Measurements from ENCODE around the gene APOL6. TPM values are rescaled to one million over a fixed set of nuclear protein-coding genes. Genes with fewer than 3 reads are reported as not detected.

The APOL6 gene
- 2.8 TPM for polyA plus RNA-seq (ENCODE audit: insufficient read length)

GRCh38 chr22:35648066-35649025 lies at the start of gene APOL6:
TSS of gene APOL6 (plus strand) at chr22:35648446. CDS start at chr22:35656426, 7,980 bp downstream.
- peak; percentile 50 for DNase-seq

GRCh38 chr22:35599364-35599763 lies 48.9 kb upstream of the APOL6 start:
- no peak for DNase-seq

- no peak for DNase-seq
These were observed 47.8 kb upstream of the APOL6 start for GRCh38 chr22:35600476-35600875.

GRCh38 chr22:35601013-35601580 lies 47.1 kb upstream of the APOL6 start:
- no peak for DNase-seq

- DNase-seq: no peak
These were observed 46.3 kb upstream of the APOL6 start for GRCh38 chr22:35601743-35602615.

GRCh38 chr22:35604621-35605368 lies 43.5 kb upstream of the APOL6 start:
- DNase-seq: no peak

GRCh38 chr22:35605369-35605680 lies 42.9 kb upstream of the APOL6 start:
- no peak for DNase-seq

GRCh38 chr22:35605851-35606481 lies 42.3 kb upstream of the APOL6 start:
- no peak for DNase-seq

- DNase-seq: no peak
These were observed 41.3 kb upstream of the APOL6 start for GRCh38 chr22:35606916-35607315.

- no peak for DNase-seq
These were observed 40.2 kb upstream of the APOL6 start for GRCh38 chr22:35608088-35608487.

- DNase-seq: no peak
These were observed 39.0 kb upstream of the APOL6 start for GRCh38 chr22:35609261-35609660.

- DNase-seq: no peak
These were observed 38.5 kb upstream of the APOL6 start for GRCh38 chr22:35609761-35610160.

GRCh38 chr22:35610741-35611140 lies 37.5 kb upstream of the APOL6 start:
- DNase-seq: no peak

- no peak for DNase-seq
These were observed 36.9 kb upstream of the APOL6 start for GRCh38 chr22:35611200-35611890.

- no peak for DNase-seq
These were observed 36.2 kb upstream of the APOL6 start for GRCh38 chr22:35611891-35612576.

GRCh38 chr22:35612903-35613302 lies 35.3 kb upstream of the APOL6 start:
- DNase-seq: no peak

- no peak for DNase-seq
These were observed 33.8 kb upstream of the APOL6 start for GRCh38 chr22:35614404-35614803.

GRCh38 chr22:35615156-35615555 lies 33.1 kb upstream of the APOL6 start:
- no peak for DNase-seq

GRCh38 chr22:35616043-35616442 lies 32.2 kb upstream of the APOL6 start:
- no peak for DNase-seq

GRCh38 chr22:35617137-35617755 lies 31.0 kb upstream of the APOL6 start, which contains the start of gene MB:
TSS of gene MB (minus strand) at chr22:35617329. CDS start at chr22:35617257, 72 bp downstream.
- no peak for DNase-seq

Measured in hindlimb muscle (tissue), 1 donor.